HG02588 (cell line): ENCODE measurements around the gene RRP9.

Source experiments
- ATAC-seq: cut with Tn5 transposase; IDR thresholded peaks from one replicate; pipeline ENCODE4 v1.9.1; 2021; ENCODE audit warnings: mild to moderate bottlenecking, moderate library complexity; ENCODE audit not compliant: unreplicated experiment

The RRP9 gene

GRCh38 chr3:51955893-51956770, 14.4 kb upstream of the RRP9 start:
- ATAC-seq: no peak

- no peak for ATAC-seq
These were observed 13.6 kb upstream of the RRP9 start, which contains the start of gene GPR62 for GRCh38 chr3:51955175-51955892. GPR62 (plus strand) TSS chr3:51955381; CDS start chr3:51955653, 272 bp downstream.

- no peak for ATAC-seq
These were observed 13.0 kb upstream of the RRP9 start for GRCh38 chr3:51954713-51955112.

GRCh38 chr3:51954105-51954504, 12.4 kb upstream of the RRP9 start:
- ATAC-seq: no peak

- ATAC-seq: no peak
These were observed 11.7 kb upstream of the RRP9 start for GRCh38 chr3:51953445-51953844.

- no peak for ATAC-seq
These were observed 9.2 kb upstream of the RRP9 start for GRCh38 chr3:51950899-51951298.

GRCh38 chr3:51949121-51949520, 7.4 kb upstream of the RRP9 start:
- ATAC-seq: no peak

GRCh38 chr3:51948016-51948580, 6.4 kb upstream of the RRP9 start:
- ATAC-seq: no peak

- no peak for ATAC-seq
These were observed 5.7 kb upstream of the RRP9 start for GRCh38 chr3:51947215-51947900.

GRCh38 chr3:51946796-51947195, 5.1 kb upstream of the RRP9 start:
- ATAC-seq: no peak

- no peak for ATAC-seq
These were observed 4.4 kb upstream of the RRP9 start for GRCh38 chr3:51945926-51946705.

- ATAC-seq: no peak
These were observed 3.5 kb upstream of the RRP9 start for GRCh38 chr3:51945031-51945840.

GRCh38 chr3:51944451-51945021, 2.8 kb upstream of the RRP9 start:
- ATAC-seq: no peak

- ATAC-seq: no peak
These were observed 2.0 kb upstream of the RRP9 start for GRCh38 chr3:51943451-51944391.

- ATAC-seq: peak; percentile 22
These were observed 1.1 kb upstream of the RRP9 start for GRCh38 chr3:51942603-51943450.

GRCh38 chr3:51941463-51941797, 274 bp downstream of the RRP9 start:
- no peak for ATAC-seq
